NOMO-1 treated with dmso at 0.1 percent for 144 hours (cell line): Measurements from ENCODE around the gene PIK3C3.

Experiments
- DNase-seq: peaks from one replicate; lab custom pipeline; 2025; ENCODE audit not compliant: unreplicated experiment; lab: John Stamatoyannopoulos, UW

Gene PIK3C3

GRCh38 chr18:41954827-41955613, at the start of gene PIK3C3:
TSS of gene PIK3C3 (plus strand) at chr18:41955234. CDS start at chr18:41955292, 58 bp downstream.
- DNase-seq, result peak; percentile 95

- no peak for DNase-seq
These were observed 49.1 kb upstream of the PIK3C3 start for GRCh38 chr18:41905786-41906527.

GRCh38 chr18:41906528-41907146, 48.4 kb upstream of the PIK3C3 start:
- no peak for DNase-seq

GRCh38 chr18:41917181-41917580, 37.9 kb upstream of the PIK3C3 start:
- no peak for DNase-seq

GRCh38 chr18:41921770-41922169, 33.3 kb upstream of the PIK3C3 start:
- DNase-seq, result no peak

GRCh38 chr18:41922176-41922575, 32.9 kb upstream of the PIK3C3 start:
- no peak for DNase-seq

- DNase-seq, result no peak
These were observed 32.2 kb upstream of the PIK3C3 start for GRCh38 chr18:41922841-41923240.

GRCh38 chr18:41923446-41923845, 31.6 kb upstream of the PIK3C3 start:
- peak; percentile 41 for DNase-seq

GRCh38 chr18:41928581-41928980, 26.5 kb upstream of the PIK3C3 start:
- DNase-seq, result no peak

GRCh38 chr18:41932899-41933298, 22.1 kb upstream of the PIK3C3 start:
- no peak for DNase-seq

- DNase-seq, result no peak
These were observed 21.3 kb upstream of the PIK3C3 start for GRCh38 chr18:41933778-41934177.

- no peak for DNase-seq
These were observed 18.4 kb upstream of the PIK3C3 start for GRCh38 chr18:41936471-41937134.

- no peak for DNase-seq
These were observed 16.6 kb upstream of the PIK3C3 start for GRCh38 chr18:41938445-41938844.

GRCh38 chr18:41939326-41939725, 15.7 kb upstream of the PIK3C3 start:
- DNase-seq, result no peak

- no peak for DNase-seq
These were observed 14.4 kb upstream of the PIK3C3 start for GRCh38 chr18:41940506-41941215.

- no peak for DNase-seq
These were observed 12.8 kb upstream of the PIK3C3 start for GRCh38 chr18:41942254-41942653.

GRCh38 chr18:41948544-41949110, 6.4 kb upstream of the PIK3C3 start:
- DNase-seq, result no peak

- no peak for DNase-seq
These were observed 5.7 kb upstream of the PIK3C3 start for GRCh38 chr18:41949206-41949920.

GRCh38 chr18:41955688-41956087, 654 bp downstream of the PIK3C3 start:
- no peak for DNase-seq

GRCh38 chr18:41959045-41959444, 4.0 kb downstream of the PIK3C3 start:
- DNase-seq, result no peak
